ENCODE data around the gene CIAO3.
A peak's percentile ranks its signal among the peaks of the same experiment; 100 is the strongest.

Gene CIAO3

GRCh38 chr16:734208-734980 is 6.4 kb downstream of the CIAO3 start:
- DNase-seq = no peak

- DNase-seq = no peak
Observed at GRCh38 chr16:733382-734207, 7.2 kb downstream of the CIAO3 start.

GRCh38 chr16:732936-733335 is 7.9 kb downstream of the CIAO3 start:
- DNase-seq = no peak

GRCh38 chr16:732332-732731 is 8.5 kb downstream of the CIAO3 start:
- no peak for DNase-seq

- DNase-seq = no peak
Observed at GRCh38 chr16:730666-731509, 9.9 kb downstream of the CIAO3 start.

- no peak for DNase-seq
Observed at GRCh38 chr16:729768-730665, 10.8 kb downstream of the CIAO3 start.

- DNase-seq = no peak
Observed at GRCh38 chr16:728890-729744, 11.7 kb downstream of the CIAO3 start.

- peak; percentile 97 for DNase-seq
Observed at GRCh38 chr16:728131-728889, 12.5 kb downstream of the CIAO3 start.

GRCh38 chr16:727291-727977 is 13.4 kb downstream of the CIAO3 start:
- peak; percentile 62 for DNase-seq

GRCh38 chr16:726438-727290 is 14.1 kb downstream of the CIAO3 start, which contains the start of the genes CCDC78 and HAGHL:
TSS of gene CCDC78 (minus strand) at chr16:726443. CDS start at chr16:726367, 76 bp downstream.
TSS of gene HAGHL (plus strand) at chr16:727106. CDS start at chr16:727510, 404 bp downstream.
- DNase-seq = peak; percentile 89

- no peak for DNase-seq
Observed at GRCh38 chr16:726188-726437, 14.7 kb downstream of the CIAO3 start.

GRCh38 chr16:725463-726187 is 15.2 kb downstream of the CIAO3 start:
- peak; percentile 64 for DNase-seq

GRCh38 chr16:725041-725376 is 15.8 kb downstream of the CIAO3 start:
- no peak for DNase-seq

GRCh38 chr16:724188-725040 is 16.4 kb downstream of the CIAO3 start:
- DNase-seq = no peak

GRCh38 chr16:723695-724094 is 17.1 kb downstream of the CIAO3 start:
- no peak for DNase-seq

GRCh38 chr16:722835-723633 is 17.8 kb downstream of the CIAO3 start:
- DNase-seq = no peak
